ENCODE data around the gene DLX1.
A peak's percentile ranks its signal among the peaks of the same experiment; 100 is the strongest.

Gene DLX1

DNA sequence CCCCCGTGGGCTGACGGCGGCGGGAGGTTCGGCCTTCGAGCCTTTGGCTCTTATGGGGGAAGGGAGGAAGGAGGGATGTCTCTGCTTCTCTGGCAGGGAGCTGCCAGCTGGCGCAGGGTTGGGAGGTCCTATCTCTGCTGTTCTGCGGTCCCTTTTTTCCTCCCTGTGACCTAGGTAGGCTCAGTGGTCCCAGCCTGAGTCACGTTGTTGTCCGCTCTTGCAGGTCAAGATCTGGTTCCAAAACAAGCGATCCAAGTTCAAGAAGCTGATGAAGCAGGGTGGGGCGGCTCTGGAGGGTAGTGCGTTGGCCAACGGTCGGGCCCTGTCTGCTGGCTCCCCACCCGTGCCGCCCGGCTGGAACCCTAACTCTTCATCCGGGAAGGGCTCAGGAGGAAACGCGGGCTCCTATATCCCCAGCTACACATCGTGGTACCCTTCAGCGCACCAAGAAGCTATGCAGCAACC, 2.5 kb downstream of the DLX1 start:
- H3K27me3 Mint-ChIP-seq = peaks cover 98% of the 10 kb centered on the region
- H3K27ac Mint-ChIP-seq = peak overlapping the region; percentile 77
- H3K9me3 Mint-ChIP-seq = no peaks in the 10 kb centered on the region
- H3K4me3 Mint-ChIP-seq = peak overlapping the region; percentile 52
- DNase-seq = peak; percentile 46
- H3K4me1 Mint-ChIP-seq (ENCODE audit: low read depth) = peaks cover 52% of the 10 kb centered on the region
- no peaks in the 10 kb centered on the region for H3K36me3 Mint-ChIP-seq (ENCODE audit: low read depth)

DNA sequence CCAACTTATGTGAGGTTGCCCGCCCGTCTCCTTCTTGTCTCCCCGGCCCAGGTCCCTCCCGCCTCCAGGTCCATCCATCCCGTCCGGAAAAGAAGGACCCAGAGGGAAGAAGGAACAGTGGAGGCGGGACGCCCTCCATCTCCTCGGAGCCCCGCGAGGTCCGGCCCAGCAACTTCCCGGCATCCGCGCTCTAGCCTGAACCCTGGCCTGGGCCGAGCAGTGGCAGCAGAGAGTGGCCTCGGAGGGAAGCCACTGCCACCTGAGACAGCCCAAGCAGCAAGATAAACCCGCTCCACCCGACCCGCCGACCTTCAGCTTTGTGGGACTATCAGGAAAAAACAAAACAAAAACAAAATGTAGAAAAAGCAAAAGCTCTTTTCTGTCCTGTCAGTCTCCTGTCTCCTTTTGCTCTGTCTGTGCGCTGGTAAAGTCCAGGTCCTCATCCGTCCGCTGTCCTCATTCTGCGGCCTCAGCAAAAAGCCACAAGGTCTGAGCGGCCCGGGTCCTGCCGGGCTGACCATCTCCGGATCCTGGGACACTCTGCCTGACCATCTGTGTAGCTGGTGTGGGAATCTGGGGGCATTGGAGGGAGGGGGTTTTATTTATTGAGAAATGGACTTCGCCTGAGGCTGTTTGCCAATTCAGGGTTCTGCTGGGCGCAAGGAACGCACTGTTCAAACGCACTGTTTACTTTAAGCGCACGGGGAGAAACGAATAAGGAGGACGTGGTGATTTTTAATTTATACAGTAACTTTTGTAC, 3.1 kb downstream of the DLX1 start:
- Mint-ChIP-seq H3K27me3 (peaks cover 98% of the 10 kb centered on the region), H3K4me3 (no peak overlapping the region), H3K9me3 (no peaks in the 10 kb centered on the region), H3K27ac (peak overlapping the region; percentile 77), H3K4me1 (ENCODE audit: low read depth) (peaks cover 50% of the 10 kb centered on the region), H3K36me3 (ENCODE audit: low read depth) (no peaks in the 10 kb centered on the region)
- peak; percentile 39 for DNase-seq

- Mint-ChIP-seq H3K9me3 (no peaks in the 10 kb centered on the region), H3K4me3 (no peak overlapping the region), H3K27ac (no peak overlapping the region), H3K4me1 (ENCODE audit: low read depth) (peaks cover 46% of the 10 kb centered on the region), H3K27me3 (peaks cover 98% of the 10 kb centered on the region), H3K36me3 (ENCODE audit: low read depth) (no peaks in the 10 kb centered on the region)
- no peak for DNase-seq
These were observed 3.7 kb downstream of the DLX1 start for GRCh38 chr2:172089005-172089504.

DNA sequence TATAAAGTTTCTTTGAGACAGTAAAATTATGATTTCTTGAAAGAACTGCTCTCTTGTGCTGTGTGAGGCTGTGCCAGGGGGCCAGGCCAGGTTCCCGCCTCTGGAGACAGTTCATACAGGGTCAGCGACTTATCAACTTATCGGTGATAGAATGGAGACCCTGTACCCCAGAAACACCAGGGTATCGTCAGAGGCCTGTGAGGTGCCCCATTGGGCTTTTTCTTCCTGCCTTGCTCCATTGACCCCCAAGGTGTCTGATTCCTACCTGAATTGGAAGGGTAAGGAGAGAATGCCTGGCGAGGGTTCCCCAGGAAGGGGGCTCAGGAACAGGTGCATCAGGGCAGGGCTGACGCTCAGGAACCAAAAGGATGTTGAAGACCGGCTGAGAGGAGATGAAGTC, 4.3 kb downstream of the DLX1 start:
- no peak overlapping the region for H3K27ac Mint-ChIP-seq
- H3K4me3 Mint-ChIP-seq = no peak overlapping the region
- peak; percentile 37 for DNase-seq
- peaks cover 45% of the 10 kb centered on the region for H3K4me1 Mint-ChIP-seq (ENCODE audit: low read depth)
- H3K36me3 Mint-ChIP-seq (ENCODE audit: low read depth) = no peaks in the 10 kb centered on the region
- no peaks in the 10 kb centered on the region for H3K9me3 Mint-ChIP-seq
- H3K27me3 Mint-ChIP-seq = peaks cover 98% of the 10 kb centered on the region

GRCh38 chr2:172090044-172090961, 5.0 kb downstream of the DLX1 start:
- Mint-ChIP-seq H3K4me1 (ENCODE audit: low read depth) (peaks cover 44% of the 10 kb centered on the region), H3K27ac (no peak overlapping the region), H3K4me3 (no peak overlapping the region)

DNA sequence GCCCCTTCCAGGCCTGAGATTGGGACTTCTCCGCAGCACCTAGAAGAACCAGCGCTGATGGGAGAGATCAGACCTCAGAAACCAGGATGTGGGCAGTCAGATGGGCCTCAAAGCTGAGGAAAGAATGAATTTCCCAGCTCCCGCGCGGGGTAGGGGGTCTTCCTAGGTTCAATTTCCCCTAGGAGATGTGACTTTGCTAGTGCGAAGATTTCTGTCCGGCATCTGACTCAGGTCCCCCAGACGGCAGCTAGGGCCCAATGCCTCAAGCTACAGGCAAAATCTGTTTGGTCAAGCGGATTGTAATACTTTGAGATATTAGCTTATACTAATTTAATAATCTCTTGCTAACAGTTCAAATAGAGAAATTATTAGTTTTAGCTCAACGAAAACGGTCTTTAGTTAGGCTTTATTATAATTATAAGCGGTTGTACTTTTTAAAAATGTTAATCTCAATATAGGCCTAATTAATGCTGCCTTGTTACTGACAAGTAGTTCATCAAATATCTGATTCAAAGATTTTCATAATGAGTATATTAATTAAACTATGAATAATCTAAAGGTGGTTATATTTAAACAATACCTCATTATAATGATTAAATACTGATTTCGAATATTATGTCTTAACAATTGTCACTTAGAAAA, 5.8 kb downstream of the DLX1 start:
- H3K4me1 Mint-ChIP-seq (ENCODE audit: low read depth) = peaks cover 45% of the 10 kb centered on the region

More at GRCh38 chr2:172090044-172090961, 5.0 kb downstream of the DLX1 start:
- Mint-ChIP-seq H3K9me3 (no peaks in the 10 kb centered on the region), H3K36me3 (ENCODE audit: low read depth) (no peaks in the 10 kb centered on the region), H3K27me3 (peaks cover 96% of the 10 kb centered on the region)
- peak; percentile 44 for DNase-seq

DNA sequence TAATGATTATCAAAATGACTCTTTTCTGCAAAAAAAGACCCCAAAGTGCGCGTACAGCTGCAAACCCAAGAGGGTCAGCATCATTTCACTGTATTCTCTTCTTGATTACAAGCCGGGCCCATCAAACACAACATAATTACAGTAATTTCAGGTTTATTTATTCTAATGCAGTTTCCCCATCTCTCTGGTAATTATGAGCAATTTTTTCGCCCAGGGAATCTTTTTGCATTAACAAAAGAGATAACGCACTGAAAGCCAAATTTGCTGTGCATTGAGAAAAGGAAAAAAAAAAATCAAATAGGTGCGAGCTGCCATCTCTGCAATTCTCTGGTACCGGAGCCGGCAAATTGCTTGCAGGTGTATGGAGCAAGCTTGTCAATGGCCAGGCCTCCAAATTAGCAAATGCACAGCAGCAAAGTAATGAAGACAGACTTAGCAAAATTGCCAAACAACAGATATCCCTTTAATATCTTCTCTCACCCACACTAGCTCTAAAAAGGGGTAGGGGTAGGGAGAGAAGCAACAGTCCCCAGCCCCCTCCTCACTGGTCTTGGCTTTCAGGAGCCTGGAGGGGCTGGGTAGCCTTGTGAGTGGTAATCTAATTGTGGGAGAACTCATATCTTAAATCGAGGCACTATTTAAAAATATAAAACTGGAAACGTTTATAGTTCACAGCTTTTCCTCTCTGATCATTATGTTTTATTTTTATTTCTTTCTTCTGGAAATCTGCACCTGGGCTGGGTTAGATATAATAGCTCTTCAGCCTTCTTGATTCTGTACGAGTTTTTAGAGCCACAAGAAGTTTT, 6.7 kb downstream of the DLX1 start:
- Mint-ChIP-seq H3K4me3 (no peak overlapping the region), H3K36me3 (ENCODE audit: low read depth) (no peaks in the 10 kb centered on the region), H3K27ac (no peak overlapping the region), H3K9me3 (no peaks in the 10 kb centered on the region), H3K27me3 (peaks cover 95% of the 10 kb centered on the region), H3K4me1 (ENCODE audit: low read depth) (peaks cover 42% of the 10 kb centered on the region)
- DNase-seq = no peak

More for the DNA sequence above, 5.8 kb downstream of the DLX1 start:
- Mint-ChIP-seq H3K27me3 (peaks cover 96% of the 10 kb centered on the region), H3K36me3 (ENCODE audit: low read depth) (no peaks in the 10 kb centered on the region), H3K27ac (no peak overlapping the region), H3K4me3 (no peak overlapping the region), H3K9me3 (no peaks in the 10 kb centered on the region)
- peak; percentile 33 for DNase-seq

DNA sequence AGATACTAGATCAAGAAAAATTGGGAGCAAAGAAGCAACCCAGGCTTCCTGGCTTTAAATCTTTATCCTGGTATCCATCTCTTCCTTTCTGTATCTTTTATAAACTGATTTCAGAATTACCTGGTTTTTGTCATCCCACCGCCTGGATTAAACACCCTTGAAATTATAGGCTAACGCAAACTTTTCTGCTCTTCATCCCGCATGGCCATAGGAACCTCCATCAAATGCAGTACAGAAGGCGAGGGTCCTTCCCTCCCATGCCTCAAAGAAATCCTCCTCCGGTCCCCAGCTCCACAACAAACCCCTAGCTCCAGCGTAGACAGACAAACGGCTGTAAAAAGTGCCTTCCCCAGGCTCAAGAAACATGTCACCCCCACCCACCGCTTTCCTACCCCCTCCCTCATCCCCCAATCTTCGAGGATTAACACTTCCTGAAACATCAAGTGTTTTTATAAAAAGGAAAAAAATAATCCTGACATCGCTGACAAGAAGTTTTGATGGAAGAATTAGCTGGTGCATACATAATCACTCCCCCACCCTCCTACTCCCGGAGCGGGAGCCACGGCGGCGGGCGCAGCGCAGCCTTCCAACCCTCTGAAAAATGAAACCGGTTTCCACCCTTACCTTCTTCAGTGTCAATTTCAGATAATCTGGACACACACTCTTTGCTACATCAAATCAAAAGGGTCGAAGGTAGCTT, 7.6 kb downstream of the DLX1 start:
- Mint-ChIP-seq H3K27ac (no peak overlapping the region), H3K9me3 (no peaks in the 10 kb centered on the region), H3K4me3 (no peak overlapping the region), H3K36me3 (ENCODE audit: low read depth) (no peaks in the 10 kb centered on the region), H3K27me3 (peaks cover 95% of the 10 kb centered on the region), H3K4me1 (ENCODE audit: low read depth) (peaks cover 43% of the 10 kb centered on the region)
- no peak for DNase-seq

DNA sequence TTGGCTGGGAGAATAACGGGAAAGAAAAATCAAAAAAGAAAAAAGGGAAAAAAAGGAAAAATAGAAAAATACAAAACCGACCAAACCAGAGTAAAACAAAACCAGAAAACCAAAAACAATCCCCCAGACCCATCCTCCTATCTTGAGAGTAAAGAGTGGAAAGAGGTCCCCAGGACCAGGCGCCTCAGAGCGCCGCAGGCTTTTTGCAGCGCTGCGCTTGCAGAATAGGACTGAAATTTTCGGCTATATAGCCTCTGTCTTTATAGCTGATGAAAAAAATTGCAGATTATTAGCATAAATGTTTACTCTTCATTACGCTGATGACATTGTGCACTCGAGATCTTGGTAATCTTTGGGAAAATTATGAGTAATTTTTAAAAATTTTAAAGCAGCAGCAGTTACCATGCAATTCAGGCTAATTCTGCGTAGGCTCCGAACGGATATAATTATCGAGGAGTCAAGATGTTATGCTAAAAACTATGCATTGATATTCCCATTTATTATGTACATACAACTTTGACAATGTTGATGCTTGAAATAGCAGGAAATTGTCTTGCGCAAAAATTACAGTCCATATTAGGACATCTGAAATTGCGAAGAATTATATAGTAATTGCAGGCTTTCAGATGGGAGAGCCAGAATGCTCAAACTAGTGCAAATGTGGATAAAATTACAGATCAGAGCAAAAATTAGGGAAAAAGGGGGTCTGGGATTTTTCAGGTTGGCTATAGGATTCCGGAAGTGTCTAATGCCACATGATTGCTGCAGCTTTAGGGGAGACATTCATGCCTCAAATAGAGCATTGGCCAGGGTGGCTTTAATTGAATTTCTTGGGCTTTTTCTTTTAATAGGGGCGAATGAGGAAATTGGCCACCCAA, 8.3 kb downstream of the DLX1 start:
- H3K9me3 Mint-ChIP-seq = no peaks in the 10 kb centered on the region
- peaks cover 92% of the 10 kb centered on the region for H3K27me3 Mint-ChIP-seq
- H3K4me1 Mint-ChIP-seq (ENCODE audit: low read depth) = peaks cover 39% of the 10 kb centered on the region
- H3K36me3 Mint-ChIP-seq (ENCODE audit: low read depth) = no peaks in the 10 kb centered on the region
- H3K4me3 Mint-ChIP-seq = peak overlapping the region; percentile 41
- no peak overlapping the region for H3K27ac Mint-ChIP-seq
- DNase-seq = no peak

- Mint-ChIP-seq H3K27me3 (peaks cover 90% of the 10 kb centered on the region), H3K36me3 (ENCODE audit: low read depth) (no peaks in the 10 kb centered on the region), H3K27ac (no peak overlapping the region), H3K9me3 (no peaks in the 10 kb centered on the region), H3K4me3 (peak overlapping the region; percentile 76), H3K4me1 (ENCODE audit: low read depth) (peaks cover 41% of the 10 kb centered on the region)
- no peak for DNase-seq
These were observed 9.2 kb downstream of the DLX1 start for GRCh38 chr2:172094294-172095145.

DNA sequence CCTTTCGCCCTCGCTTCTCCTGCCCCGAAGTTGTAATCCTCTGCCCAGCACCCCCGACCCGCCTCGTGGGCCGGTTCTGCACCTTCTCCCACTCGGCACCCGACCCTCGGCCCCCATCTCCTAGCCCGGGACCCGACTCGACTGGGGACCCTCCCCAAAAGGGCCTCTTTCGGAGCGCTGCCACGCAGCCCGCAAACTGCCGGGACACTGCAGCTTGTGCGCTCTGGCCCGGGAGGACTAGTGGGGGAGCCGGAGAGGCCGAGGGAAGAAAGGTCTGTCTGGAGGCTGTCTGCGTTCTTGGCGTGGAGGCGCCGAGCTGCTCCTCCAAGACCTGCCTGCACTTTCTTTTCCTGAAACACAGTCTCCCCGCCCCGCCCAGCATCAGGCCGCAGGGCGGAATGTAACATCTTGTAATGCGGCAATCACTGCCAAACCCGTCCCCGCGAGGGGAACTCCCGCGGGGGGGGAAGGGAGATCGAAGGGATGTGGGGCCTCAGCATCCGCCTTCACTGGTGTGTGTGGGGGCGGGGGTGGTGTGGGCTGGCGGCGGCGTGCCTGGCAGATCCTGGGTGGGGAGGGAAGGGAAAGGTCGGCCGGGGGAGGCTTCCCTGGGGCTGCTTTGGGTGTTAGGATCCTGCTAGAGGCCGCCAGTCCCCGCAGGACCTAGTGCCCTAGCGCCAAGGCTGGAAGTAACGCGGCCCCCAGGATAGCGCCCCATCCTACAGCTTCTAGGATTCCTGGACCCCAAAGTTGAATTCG, 10.0 kb downstream of the DLX1 start:
- H3K27me3 Mint-ChIP-seq = peaks cover 90% of the 10 kb centered on the region
- peak overlapping the region; percentile 71 for H3K27ac Mint-ChIP-seq
- no peaks in the 10 kb centered on the region for H3K36me3 Mint-ChIP-seq (ENCODE audit: low read depth)
- H3K9me3 Mint-ChIP-seq = no peaks in the 10 kb centered on the region
- DNase-seq = peak; percentile 73
- peak overlapping the region; percentile 76 for H3K4me3 Mint-ChIP-seq
- peaks cover 42% of the 10 kb centered on the region for H3K4me1 Mint-ChIP-seq (ENCODE audit: low read depth)
